Measurements from ENCODE around the gene BDH1. TPM values are rescaled to one million over a fixed set of nuclear protein-coding genes. Genes with fewer than 3 reads are reported as not detected.

Gene BDH1
- total RNA-seq, 3 donors from 2014 or later, result 70.7 to 83.8 (median 79.9) TPM

DNA sequence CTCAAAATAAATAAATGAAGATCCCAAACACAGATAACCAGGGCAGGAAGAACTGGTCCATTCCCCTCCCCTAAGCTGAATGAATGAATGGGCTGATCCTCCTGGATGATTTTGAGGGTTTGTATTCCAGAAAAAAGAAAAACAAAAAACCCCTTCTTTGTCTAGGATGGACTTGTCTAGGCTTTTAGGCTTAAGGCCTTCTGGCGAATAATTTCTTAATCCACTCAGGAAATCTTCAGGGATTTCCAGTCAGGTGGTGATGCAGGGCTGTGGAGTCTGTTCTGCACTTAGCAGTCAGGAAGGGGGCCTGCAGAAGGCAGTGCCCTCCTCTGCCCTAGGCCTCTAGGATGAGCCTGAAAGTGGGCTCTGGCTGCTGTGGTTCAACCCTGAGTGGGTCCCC lies 52.1 kb downstream of the BDH1 start:
- Mint-ChIP-seq H3K4me1 (ENCODE audit: low read depth) (no peaks in the 10 kb centered on the region), H3K9me3 (no peaks in the 10 kb centered on the region), H3K27me3 (ENCODE audit: low read depth) (peaks cover 1% of the 10 kb centered on the region), H3K4me3 (no peak overlapping the region), H3K36me3 (ENCODE audit: insufficient read depth) (no peaks in the 10 kb centered on the region)
- no peak for DNase-seq
- no peak for ATAC-seq

DNA sequence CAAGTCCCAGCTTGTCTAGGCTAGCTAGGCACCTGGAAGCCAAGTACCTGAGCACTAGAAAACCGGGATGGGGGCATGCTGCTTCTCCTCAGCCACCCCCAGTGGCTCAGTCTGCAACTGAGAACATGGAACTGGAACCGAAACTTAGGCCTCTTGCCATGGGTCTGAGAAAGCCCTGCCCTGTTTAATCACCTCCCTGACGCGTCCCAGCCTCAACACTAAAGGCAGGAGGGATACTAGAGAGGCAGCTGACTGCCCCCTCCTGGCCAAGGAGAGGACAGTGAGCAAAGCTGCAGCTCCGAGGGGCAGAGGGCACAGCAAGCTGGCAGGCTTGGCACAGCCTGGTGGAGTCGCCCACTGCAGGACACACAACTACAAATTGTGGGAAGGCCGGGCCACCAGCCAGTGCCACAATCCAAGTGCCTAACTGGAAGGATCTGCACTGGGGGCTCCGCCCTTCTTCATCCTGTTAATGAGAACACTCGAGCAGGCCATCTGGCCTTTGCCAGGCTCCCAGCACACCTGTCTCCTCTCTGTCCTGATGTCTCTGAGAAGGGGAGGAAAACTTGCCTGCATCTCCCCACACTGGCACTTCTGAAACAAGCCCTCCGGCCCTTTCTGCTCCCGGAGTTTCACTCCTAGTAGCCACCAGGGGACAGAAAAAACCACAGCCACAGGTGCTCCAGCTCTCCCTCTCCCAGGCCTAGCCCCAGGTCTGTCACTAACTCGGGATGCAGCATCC lies 53.7 kb downstream of the BDH1 start:
- Mint-ChIP-seq H3K4me1 (ENCODE audit: low read depth) (no peaks in the 10 kb centered on the region), H3K36me3 (ENCODE audit: insufficient read depth) (no peaks in the 10 kb centered on the region), H3K9me3 (no peaks in the 10 kb centered on the region), H3K27me3 (ENCODE audit: low read depth) (peaks cover 1% of the 10 kb centered on the region), H3K4me3 (no peak overlapping the region)
- ATAC-seq, result peak; percentile 79 to 85
- DNase-seq, result peak; percentile 19

- DNase-seq, result no peak
- Mint-ChIP-seq H3K27me3 (ENCODE audit: low read depth) (peaks cover 1% of the 10 kb centered on the region), H3K36me3 (ENCODE audit: insufficient read depth) (no peaks in the 10 kb centered on the region), H3K4me1 (ENCODE audit: low read depth) (no peaks in the 10 kb centered on the region), H3K4me3 (no peak overlapping the region), H3K9me3 (no peaks in the 10 kb centered on the region)
- ATAC-seq, result peak in 1 of 2 donors; percentile 11
Measured at GRCh38 chr3:197501496-197501878, 54.3 kb downstream of the BDH1 start.

- no peaks in the 10 kb centered on the region for H3K4me1 Mint-ChIP-seq (ENCODE audit: low read depth)
- peaks cover 1% of the 10 kb centered on the region for H3K27me3 Mint-ChIP-seq (ENCODE audit: low read depth)
- DNase-seq, result no peak
- no peaks in the 10 kb centered on the region for H3K36me3 Mint-ChIP-seq (ENCODE audit: insufficient read depth)
- no peak overlapping the region for H3K4me3 Mint-ChIP-seq
- ATAC-seq, result no peak
- H3K9me3 Mint-ChIP-seq, result no peaks in the 10 kb centered on the region
Measured at GRCh38 chr3:197500812-197501211, 55.0 kb downstream of the BDH1 start.

- H3K4me1 Mint-ChIP-seq (ENCODE audit: low read depth), result no peaks in the 10 kb centered on the region
- H3K9me3 Mint-ChIP-seq, result no peaks in the 10 kb centered on the region
- ATAC-seq, result no peak
- H3K36me3 Mint-ChIP-seq (ENCODE audit: insufficient read depth), result no peaks in the 10 kb centered on the region
- DNase-seq, result no peak
- H3K27me3 Mint-ChIP-seq (ENCODE audit: low read depth), result peaks cover 1% of the 10 kb centered on the region
- no peak overlapping the region for H3K4me3 Mint-ChIP-seq
Measured at GRCh38 chr3:197499427-197499826, 56.3 kb downstream of the BDH1 start.

DNA sequence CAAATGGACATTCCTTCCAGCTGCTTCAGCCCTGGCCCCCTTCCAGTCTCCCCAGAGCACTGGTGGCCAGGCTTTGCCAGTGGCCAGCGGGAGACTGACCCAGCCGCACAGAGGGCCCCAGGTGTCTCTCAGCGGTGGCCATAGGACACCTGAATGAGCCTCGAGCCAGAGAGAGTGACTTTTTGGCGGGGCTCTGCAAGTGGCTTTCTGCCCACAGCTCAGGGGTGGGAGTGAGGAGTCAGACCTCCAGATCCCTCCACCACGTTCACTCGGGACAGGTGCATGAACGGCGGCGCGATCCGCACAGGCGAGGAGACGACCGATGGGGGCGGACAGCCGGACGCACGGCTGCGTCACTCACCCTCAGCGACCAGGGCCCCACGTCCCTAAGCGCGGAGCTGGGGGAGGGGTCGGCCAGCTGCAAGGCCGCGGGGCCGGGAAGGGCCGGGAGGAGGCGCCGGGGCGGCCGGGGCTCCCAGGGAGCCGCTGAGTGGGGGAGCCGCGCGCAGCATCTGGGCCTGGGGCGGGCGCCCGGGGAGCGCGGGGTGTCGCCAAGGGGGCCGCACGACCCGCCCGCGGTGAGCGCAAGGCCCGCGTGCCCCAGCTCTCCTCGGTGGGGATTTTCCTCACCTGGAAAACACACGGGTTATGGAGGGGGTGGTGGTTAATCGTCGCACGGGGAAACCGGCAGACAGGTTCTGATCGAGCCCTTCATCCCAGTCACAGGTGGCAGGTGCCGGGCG lies 57.1 kb downstream of the BDH1 start:
- H3K9me3 Mint-ChIP-seq, result no peaks in the 10 kb centered on the region
- no peaks in the 10 kb centered on the region for H3K36me3 Mint-ChIP-seq (ENCODE audit: insufficient read depth)
- H3K4me3 Mint-ChIP-seq, result no peak overlapping the region
- no peaks in the 10 kb centered on the region for H3K4me1 Mint-ChIP-seq (ENCODE audit: low read depth)
- no peak for DNase-seq
- H3K27me3 Mint-ChIP-seq (ENCODE audit: low read depth), result peaks cover 1% of the 10 kb centered on the region
- no peak for ATAC-seq

- Mint-ChIP-seq H3K4me1 (ENCODE audit: low read depth) (no peaks in the 10 kb centered on the region), H3K9me3 (no peaks in the 10 kb centered on the region), H3K36me3 (ENCODE audit: insufficient read depth) (no peaks in the 10 kb centered on the region)
Measured at GRCh38 chr3:197496746-197497125, 59.0 kb downstream of the BDH1 start.

GRCh38 chr3:197495999-197496745 lies 59.6 kb downstream of the BDH1 start:
- Mint-ChIP-seq H3K27me3 (ENCODE audit: low read depth) (peaks cover 4% of the 10 kb centered on the region), H3K4me3 (no peak overlapping the region), H3K36me3 (ENCODE audit: insufficient read depth) (no peaks in the 10 kb centered on the region), H3K9me3 (no peaks in the 10 kb centered on the region), H3K4me1 (ENCODE audit: low read depth) (no peaks in the 10 kb centered on the region)
- no peak for ATAC-seq
- DNase-seq, result no peak

More at GRCh38 chr3:197496746-197497125, 59.0 kb downstream of the BDH1 start:
- ATAC-seq (no peak), DNase-seq (no peak)
- Mint-ChIP-seq H3K4me3 (no peak overlapping the region), H3K27me3 (ENCODE audit: low read depth) (peaks cover 4% of the 10 kb centered on the region)

GRCh38 chr3:197495499-197495898 lies 60.3 kb downstream of the BDH1 start:
- Mint-ChIP-seq H3K9me3 (no peaks in the 10 kb centered on the region), H3K4me1 (ENCODE audit: low read depth) (no peaks in the 10 kb centered on the region), H3K36me3 (ENCODE audit: insufficient read depth) (no peaks in the 10 kb centered on the region), H3K27me3 (ENCODE audit: low read depth) (peaks cover 4% of the 10 kb centered on the region), H3K4me3 (no peak overlapping the region)
- no peak for DNase-seq
- ATAC-seq, result no peak

DNA sequence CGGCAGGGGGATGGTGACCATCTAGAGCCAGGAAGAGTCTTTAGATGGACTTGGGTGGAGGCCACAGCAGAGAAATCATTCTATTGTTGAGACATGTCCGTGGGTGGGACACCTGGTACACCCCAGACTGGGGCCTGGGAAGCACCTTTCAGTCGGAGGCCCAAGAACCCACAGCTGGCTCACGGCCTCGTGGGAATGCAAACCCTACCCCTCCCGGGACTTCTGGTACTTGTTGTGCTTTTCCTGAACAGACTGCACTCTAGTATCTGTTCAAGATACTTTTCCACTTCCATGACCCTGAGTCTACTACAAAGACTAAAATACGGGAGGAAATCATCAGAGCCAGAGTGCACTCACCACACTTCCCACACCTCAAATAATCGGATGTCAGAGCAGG lies 60.7 kb downstream of the BDH1 start:
- ATAC-seq, result no peak
- peaks cover 4% of the 10 kb centered on the region for H3K27me3 Mint-ChIP-seq (ENCODE audit: low read depth)
- H3K4me3 Mint-ChIP-seq, result no peak overlapping the region
- H3K9me3 Mint-ChIP-seq, result no peaks in the 10 kb centered on the region
- no peaks in the 10 kb centered on the region for H3K4me1 Mint-ChIP-seq (ENCODE audit: low read depth)
- no peaks in the 10 kb centered on the region for H3K36me3 Mint-ChIP-seq (ENCODE audit: insufficient read depth)
- DNase-seq, result no peak

DNA sequence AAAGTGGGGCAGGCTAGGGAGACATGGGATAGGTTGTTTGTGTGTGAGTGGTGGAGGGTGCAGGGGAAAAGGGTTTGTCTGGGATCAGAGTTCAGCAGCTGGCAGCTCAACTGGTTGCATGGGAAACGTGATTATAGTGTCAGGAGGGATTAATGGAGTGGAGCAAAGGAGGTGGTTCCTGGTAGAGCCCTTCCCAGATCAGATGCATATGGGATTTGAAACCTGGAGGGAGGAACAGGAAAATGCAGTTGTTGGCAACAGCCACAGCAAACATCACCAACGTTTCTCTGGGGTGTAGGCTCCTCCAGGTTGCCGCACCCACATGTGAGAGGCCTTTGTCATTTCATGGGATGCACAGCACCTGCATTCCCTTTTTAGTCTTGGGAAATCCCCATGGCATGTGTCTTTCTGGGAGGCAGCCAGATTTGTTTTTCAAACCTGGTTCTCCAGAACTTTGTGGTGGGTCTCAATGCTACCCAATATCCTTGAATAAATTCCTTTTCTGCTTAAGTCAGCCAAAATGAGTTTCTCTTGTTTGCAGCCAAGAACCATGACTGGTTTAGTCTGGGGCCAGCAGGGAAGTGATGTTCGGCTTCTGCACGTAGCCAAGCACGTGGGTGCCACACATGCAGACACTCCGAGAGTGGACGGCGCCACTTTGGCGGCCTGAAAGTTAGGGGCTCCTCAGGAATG lies 61.3 kb downstream of the BDH1 start:
- Mint-ChIP-seq H3K27me3 (ENCODE audit: low read depth) (peaks cover 3% of the 10 kb centered on the region), H3K36me3 (ENCODE audit: insufficient read depth) (no peaks in the 10 kb centered on the region), H3K4me1 (ENCODE audit: low read depth) (no peaks in the 10 kb centered on the region), H3K4me3 (no peak overlapping the region), H3K9me3 (no peaks in the 10 kb centered on the region)
- no peak for ATAC-seq
- DNase-seq, result no peak

DNA sequence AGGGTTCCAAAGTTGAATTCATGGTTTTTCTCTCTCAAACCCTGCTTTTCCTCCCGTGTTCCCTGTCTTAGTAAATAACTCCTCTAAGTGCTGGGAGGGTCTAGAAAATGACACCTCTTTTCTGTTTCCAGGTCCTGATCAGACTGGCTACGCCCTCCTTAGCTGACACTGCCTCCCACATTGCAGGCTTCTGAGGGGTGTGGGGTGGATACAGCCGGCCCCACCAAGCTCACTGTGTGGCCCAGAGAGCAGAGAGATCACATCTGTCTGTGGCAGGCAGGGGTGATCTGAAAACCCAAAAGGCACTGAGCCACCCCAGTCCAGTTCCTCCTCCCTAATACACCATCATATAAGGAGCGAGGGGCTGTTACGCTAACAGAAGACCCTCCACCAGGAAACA lies 62.7 kb downstream of the BDH1 start:
- ATAC-seq, result no peak

DNA sequence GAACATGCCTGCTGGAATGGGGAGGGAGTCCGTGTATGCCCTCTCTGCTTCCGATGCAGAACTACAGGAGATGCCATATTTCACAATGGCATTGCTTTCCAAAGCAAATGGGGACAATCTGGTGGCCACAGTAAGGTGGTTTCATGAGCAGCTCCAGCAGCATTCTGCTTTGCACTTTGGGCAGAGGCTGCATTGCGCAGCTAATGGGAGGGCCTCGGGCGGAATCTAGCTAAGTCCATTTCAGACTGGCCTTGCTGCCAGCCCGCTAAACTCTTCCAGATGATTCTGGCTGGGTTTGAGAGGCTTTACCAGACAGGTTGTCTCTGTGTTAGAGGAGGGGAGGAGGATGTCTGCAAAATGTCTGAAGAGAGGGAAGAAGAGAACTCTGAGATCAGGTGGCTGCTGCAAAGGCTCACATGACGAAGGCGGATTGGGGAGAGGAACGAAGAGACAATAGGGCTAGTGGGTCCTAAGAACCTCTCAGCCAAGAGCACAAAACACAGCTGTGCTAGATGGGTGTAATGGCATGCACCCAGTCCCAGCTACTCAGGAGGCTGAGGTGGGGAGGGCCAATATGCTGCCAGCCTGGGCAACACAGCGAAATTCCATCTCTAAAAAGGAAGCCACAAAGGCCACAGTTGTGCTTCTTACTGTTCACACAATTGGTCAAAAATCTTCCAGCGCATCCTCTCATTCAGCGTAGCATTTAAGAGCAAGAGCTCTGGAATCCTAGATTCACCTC lies 63.7 kb downstream of the BDH1 start:
- Mint-ChIP-seq H3K36me3 (ENCODE audit: insufficient read depth) (no peaks in the 10 kb centered on the region), H3K9me3 (no peaks in the 10 kb centered on the region), H3K27me3 (ENCODE audit: low read depth) (peaks cover 3% of the 10 kb centered on the region), H3K4me1 (ENCODE audit: low read depth) (no peaks in the 10 kb centered on the region), H3K4me3 (no peak overlapping the region)
- DNase-seq, result no peak
- ATAC-seq, result no peak

More for the DNA sequence above, 62.7 kb downstream of the BDH1 start:
- no peaks in the 10 kb centered on the region for H3K36me3 Mint-ChIP-seq (ENCODE audit: insufficient read depth)
- no peaks in the 10 kb centered on the region for H3K4me1 Mint-ChIP-seq (ENCODE audit: low read depth)
- no peaks in the 10 kb centered on the region for H3K9me3 Mint-ChIP-seq
- no peak overlapping the region for H3K4me3 Mint-ChIP-seq
- peaks cover 3% of the 10 kb centered on the region for H3K27me3 Mint-ChIP-seq (ENCODE audit: low read depth)
- DNase-seq, result no peak

DNA sequence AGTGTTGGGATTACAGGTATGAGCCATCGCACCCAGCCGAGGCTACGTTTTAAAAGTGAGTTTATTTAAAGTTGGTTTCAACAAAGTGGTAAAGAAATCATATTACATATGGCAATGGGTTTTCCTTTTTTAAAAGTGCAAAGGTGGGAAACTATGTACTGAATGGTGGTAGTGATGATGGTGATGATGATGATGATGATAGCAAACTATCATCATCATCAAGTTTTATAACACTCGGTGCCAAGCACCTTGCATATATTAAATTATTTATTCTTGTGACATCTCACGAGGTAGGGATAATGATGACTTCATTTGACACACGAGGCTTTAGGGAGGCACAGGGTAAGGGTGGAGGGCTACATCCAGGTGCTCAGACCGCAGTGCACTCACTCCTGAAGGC lies 64.3 kb downstream of the BDH1 start:
- Mint-ChIP-seq H3K4me1 (ENCODE audit: low read depth) (no peaks in the 10 kb centered on the region), H3K9me3 (no peaks in the 10 kb centered on the region), H3K36me3 (ENCODE audit: insufficient read depth) (no peaks in the 10 kb centered on the region), H3K4me3 (no peak overlapping the region), H3K27me3 (ENCODE audit: low read depth) (peaks cover 3% of the 10 kb centered on the region)
- ATAC-seq (no peak), DNase-seq (no peak)

Data from activated T-cell treated with anti-CD3 and anti-CD28 coated beads, Interleukin-2, amount 50 U/mL, for 4 hours (primary cell).